Measurements from ENCODE around the gene ITCH. TPM values are rescaled to one million over a fixed set of nuclear protein-coding genes. Genes with fewer than 3 reads are reported as not detected.

ITCH gene
- total RNA-seq, 1 donor from 2014 or later = 30.9 TPM

- H3K36me3 ChIP-seq = peaks cover 0 to 47% of the 10 kb centered on the region in 2 donors
- intact Hi-C loops (cut with DNase I) = no loop called here
- DNase-seq (ENCODE audit: extremely low spot score in 2 of 2) = no peak
Measured at GRCh38 chr20:34461779-34462087, 98.7 kb downstream of the ITCH start.

GRCh38 chr20:34468951-34469350 lies 105.9 kb downstream of the ITCH start:
- H3K9me3 ChIP-seq = no peaks in the 10 kb centered on the region
- no peaks in the 10 kb centered on the region for H3K27me3 ChIP-seq
- intact Hi-C loops (cut with DNase I) = no loop called here
- H3K4me1 ChIP-seq = peaks cover 12% of the 10 kb centered on the region
- TF ChIP-seq CTCF (IDR thresholded peaks at IDR 0.05) (no peak), POLR2A (IDR thresholded peaks at IDR 0.05) (no peak), POLR2AphosphoS5 (IDR thresholded peaks at IDR 0.05; ENCODE audit: insufficient read depth in 1 of 2, low read depth in 1 of 2) (no peak)
- no peak for DNase-seq (ENCODE audit: extremely low spot score in 2 of 2)
- peaks cover 0 to 18% of the 10 kb centered on the region in 2 donors for H3K36me3 ChIP-seq
- H3K4me3 ChIP-seq = no peak overlapping the region
- H3K27ac ChIP-seq = no peak overlapping the region

More at GRCh38 chr20:34461779-34462087, 98.7 kb downstream of the ITCH start:
- no peaks in the 10 kb centered on the region for H3K9me3 ChIP-seq
- no peaks in the 10 kb centered on the region for H3K27me3 ChIP-seq
- H3K4me1 ChIP-seq = no peaks in the 10 kb centered on the region
- no peak for TF ChIP-seq CTCF (IDR thresholded peaks at IDR 0.05)
- TF ChIP-seq POLR2A (IDR thresholded peaks at IDR 0.05) = no peak
- TF ChIP-seq POLR2AphosphoS5 (IDR thresholded peaks at IDR 0.05; ENCODE audit: insufficient read depth in 1 of 2, low read depth in 1 of 2) = no peak
- H3K4me3 ChIP-seq = no peak overlapping the region
- H3K27ac ChIP-seq = no peak overlapping the region

GRCh38 chr20:34472246-34472925 lies 109.3 kb downstream of the ITCH start:
- H3K36me3 ChIP-seq = peaks cover 0 to 11% of the 10 kb centered on the region in 2 donors
- peak overlapping the region; percentile 43 for H3K27ac ChIP-seq
- intact Hi-C loops (cut with DNase I) = no loop called here
- H3K27me3 ChIP-seq = no peaks in the 10 kb centered on the region
- H3K4me3 ChIP-seq = no peak overlapping the region
- TF ChIP-seq POLR2A (IDR thresholded peaks at IDR 0.05) (no peak), POLR2AphosphoS5 (IDR thresholded peaks at IDR 0.05; ENCODE audit: insufficient read depth in 1 of 2, low read depth in 1 of 2) (no peak), CTCF (IDR thresholded peaks at IDR 0.05) (no peak)
- no peaks in the 10 kb centered on the region for H3K9me3 ChIP-seq
- peaks cover 12% of the 10 kb centered on the region for H3K4me1 ChIP-seq
- DNase-seq (ENCODE audit: extremely low spot score in 2 of 2) = no peak

- TF ChIP-seq CTCF (IDR thresholded peaks at IDR 0.05) (no peak), POLR2AphosphoS5 (IDR thresholded peaks at IDR 0.05; ENCODE audit: insufficient read depth in 1 of 2, low read depth in 1 of 2) (no peak), POLR2A (IDR thresholded peaks at IDR 0.05) (no peak)
- Histone ChIP-seq H3K4me1 (peaks cover 12% of the 10 kb centered on the region), H3K27me3 (no peaks in the 10 kb centered on the region), H3K4me3 (no peak overlapping the region), H3K9me3 (no peaks in the 10 kb centered on the region), H3K27ac (peak overlapping the region; percentile 43), H3K36me3 (peaks cover 0 to 20% of the 10 kb centered on the region in 2 donors)
- no peak for DNase-seq (ENCODE audit: extremely low spot score in 2 of 2)
- intact Hi-C loops (cut with DNase I) = no loop called here
Measured at GRCh38 chr20:34473262-34473883, 110.3 kb downstream of the ITCH start.
